LHCN-M2 (cell line): ENCODE data around the gene RGS7. TPM values are rescaled to one million over a fixed set of nuclear protein-coding genes. Genes with fewer than 3 reads are reported as not detected.

Experiments
- DNase-seq: peaks from one replicate; pipeline ENCODE4 v3.0.0-alpha.2; 2012; ENCODE audit warnings: low read depth
- total RNA-seq: library from RNA; depleted of rRNA; stranded (reverse); fragments of >200 nt; gene quantifications from 2 replicates; pipeline ENCODE4 v1.2.3, GENCODE V29; 2014

The RGS7 gene
- total RNA-seq, 1 experiment from 2014 or later = 0.11 TPM

DNA sequence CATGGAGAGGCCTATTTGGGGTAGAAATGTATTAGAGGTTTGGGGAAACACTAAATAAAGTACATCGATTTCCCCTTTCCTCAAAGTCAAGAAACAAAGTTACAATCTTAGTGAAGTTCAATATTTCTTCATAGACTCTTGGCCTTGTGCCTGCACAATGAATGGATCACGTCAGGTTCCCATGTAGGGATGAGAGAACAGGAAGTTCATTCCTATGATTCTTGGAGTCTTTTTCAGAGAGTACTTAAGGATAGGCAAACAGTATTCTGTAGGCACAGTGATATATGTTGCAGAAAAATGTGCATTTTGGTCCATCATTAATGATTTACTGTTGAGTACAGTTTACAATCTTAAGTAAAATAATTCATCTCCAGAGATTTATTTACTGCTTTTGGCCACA lies 275.5 kb downstream of the RGS7 start:
- no peak for DNase-seq

GRCh38 chr1:241079459-241079858 lies 277.5 kb downstream of the RGS7 start:
- DNase-seq = no peak

DNA sequence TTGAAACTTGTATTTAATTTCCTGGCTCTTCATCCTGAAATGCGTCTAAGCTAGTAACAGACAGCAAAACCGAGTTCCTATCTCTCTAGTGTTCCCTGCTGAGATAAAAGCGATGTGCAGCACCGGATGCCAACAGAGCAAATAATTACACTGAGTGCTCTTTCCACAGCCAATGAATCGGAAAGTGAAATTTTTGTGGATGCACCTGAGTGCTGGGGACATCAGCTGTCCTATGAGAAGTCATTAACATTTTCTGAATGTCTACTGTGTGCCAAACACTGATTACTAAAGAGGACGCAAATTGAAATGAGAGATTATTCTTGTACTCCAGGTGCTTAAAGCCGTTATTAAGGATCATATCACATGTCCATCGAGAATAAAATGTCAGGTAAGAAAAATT lies 278.0 kb downstream of the RGS7 start:
- no peak for DNase-seq

GRCh38 chr1:241077386-241078147 lies 279.4 kb downstream of the RGS7 start:
- no peak for DNase-seq

DNA sequence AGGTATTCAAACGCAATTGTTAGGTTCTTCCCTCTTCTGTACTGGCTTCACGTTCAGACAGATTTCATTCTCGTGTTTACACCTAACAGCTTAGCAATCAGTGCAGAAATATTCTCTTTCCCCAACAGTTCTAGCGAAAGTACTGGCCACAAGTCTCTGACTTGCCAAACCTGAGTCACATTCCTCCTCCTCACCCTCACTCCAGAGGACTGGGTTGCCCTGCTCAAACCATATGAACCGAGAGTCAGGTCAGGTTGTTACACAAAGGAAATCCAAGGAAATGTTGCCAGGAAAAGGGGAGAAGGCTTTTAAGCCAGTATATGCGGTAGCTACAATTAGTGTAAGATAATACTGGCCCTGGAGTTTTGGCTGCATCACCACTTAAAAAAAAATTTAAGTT lies 282.5 kb downstream of the RGS7 start:
- DNase-seq = peak; percentile 1

DNA sequence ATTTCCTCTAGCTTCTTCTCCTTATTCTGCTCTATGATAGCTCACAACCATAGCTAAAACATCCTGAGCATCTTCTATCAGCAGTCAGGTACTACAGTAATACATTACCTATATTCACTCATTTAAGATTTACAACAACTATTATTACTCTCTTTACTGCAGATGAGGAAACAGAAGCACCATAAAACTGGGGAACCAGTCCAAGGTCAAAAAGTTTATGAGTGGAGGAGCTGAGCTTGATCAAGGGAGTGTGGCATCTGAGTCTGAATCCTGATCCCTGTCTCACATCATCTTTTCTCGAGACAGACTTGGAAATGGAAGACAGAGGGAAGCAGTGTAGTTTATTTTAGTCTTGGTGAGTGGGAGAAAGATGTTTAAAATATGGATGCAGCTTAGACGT lies 288.6 kb downstream of the RGS7 start:
- no peak for DNase-seq

GRCh38 chr1:241063276-241063675 lies 293.7 kb downstream of the RGS7 start:
- no peak for DNase-seq

DNA sequence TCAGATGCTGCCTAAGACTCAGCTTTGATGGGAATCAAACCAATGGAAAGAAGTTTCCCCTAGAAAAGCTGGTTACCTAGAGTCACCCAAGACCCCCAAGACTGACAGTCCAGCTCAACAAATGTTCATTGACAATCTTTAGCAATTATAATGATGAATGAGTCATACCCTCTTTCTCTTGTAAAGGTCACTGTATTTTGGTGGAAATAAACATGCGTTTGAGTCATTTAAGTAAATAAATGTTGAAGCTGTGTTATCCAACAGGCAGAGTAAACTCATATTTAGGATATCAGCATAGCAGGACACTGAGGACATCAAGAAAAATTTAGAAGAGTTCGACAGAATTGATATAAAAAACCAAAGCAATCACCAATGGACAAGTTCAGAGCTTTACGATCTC lies 295.9 kb downstream of the RGS7 start:
- DNase-seq = no peak

- DNase-seq = no peak
Measured at GRCh38 chr1:241048622-241049021, 308.4 kb downstream of the RGS7 start.

- no peak for DNase-seq
Measured at GRCh38 chr1:241045659-241046058, 311.3 kb downstream of the RGS7 start.

- DNase-seq = no peak
Measured at GRCh38 chr1:241034203-241034936, 322.6 kb downstream of the RGS7 start.

GRCh38 chr1:241024834-241025233 lies 332.2 kb downstream of the RGS7 start:
- no peak for DNase-seq

DNA sequence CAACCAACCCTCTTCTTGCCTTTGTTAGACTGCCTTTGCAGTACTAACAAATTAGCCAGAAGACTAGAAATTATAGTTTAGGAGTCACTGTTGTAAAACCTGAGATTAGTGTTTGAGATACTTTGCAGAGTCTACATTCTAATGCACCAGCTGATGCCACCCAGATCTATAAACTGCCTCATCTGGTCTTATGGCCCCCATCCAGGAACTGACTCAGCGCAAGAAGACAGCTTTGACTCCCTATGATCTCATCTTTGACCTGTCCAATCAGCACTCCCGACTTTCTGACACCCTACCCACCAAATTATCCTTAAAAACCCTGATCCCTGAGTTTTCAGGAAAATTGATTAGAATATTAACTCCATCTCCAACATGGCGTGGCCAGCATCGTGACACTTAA lies 334.6 kb downstream of the RGS7 start:
- DNase-seq = peak; percentile 15

DNA sequence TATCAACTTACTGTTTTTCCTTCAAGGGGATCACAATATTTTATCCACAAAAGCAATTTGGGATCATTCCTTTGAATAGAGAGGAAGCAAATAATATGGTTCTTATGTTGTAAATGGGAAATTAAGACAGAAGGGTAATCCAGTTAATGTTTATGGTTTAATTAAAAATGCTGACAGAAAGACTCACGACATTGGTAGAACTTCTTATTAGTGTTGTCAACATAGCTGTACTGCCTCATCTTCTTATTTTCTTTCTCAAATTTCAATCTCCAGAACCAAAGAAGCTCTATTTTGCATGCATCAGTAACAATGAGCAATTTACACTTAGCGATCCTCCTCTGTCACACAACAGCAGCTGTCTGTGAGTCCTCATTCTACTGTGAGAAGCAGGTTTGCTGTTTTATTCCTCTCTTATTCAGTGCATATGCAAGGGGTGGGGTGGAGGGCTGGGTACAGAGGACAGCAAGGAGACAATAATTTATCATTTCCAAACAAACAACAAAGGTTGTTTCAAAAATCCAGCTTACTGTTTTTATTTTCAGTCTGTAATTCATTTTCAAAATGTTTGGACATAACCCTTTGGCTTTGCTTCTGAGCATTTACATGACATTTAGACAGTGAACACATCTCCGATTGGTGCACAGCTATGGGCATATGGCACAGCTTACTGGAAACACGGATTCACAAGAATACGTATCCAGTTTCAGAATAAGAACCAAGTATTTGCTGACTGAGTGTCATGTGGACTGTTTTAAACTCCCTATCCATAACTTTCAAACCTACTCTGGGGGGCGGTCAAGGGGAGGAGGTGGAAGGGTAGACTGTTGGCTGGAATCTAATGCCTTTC lies 335.9 kb downstream of the RGS7 start:
- DNase-seq = no peak

DNA sequence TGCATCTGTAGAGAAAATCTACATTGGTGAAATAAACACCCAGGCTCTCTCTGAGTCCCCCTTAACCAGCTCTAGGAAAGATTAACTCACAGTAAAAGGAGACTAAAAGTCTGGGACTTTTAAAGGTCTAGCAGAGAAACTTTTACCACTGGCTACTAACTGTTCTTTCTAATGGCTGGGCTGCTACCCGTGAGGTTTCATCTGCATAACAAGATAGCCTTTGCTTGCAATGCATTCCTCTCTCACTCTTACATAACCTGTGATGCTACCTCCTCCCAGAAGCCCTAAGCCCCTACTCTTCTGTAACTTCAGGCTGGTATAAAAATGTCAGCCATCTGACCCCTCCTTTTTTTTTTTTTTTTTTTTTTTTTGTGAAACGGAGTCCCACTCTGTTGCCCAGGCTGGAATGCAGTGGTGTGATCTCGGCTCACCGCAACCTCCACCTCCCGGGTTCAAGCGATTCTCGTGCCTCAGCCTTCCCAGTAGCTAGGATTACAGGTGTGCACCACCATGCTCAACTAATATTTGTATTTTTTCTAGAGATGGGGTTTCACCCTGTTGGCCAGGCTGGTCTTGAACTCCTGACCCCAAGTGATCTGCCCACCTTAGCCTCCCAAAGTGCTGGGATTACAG lies 344.2 kb downstream of the RGS7 start:
- DNase-seq = no peak

DNA sequence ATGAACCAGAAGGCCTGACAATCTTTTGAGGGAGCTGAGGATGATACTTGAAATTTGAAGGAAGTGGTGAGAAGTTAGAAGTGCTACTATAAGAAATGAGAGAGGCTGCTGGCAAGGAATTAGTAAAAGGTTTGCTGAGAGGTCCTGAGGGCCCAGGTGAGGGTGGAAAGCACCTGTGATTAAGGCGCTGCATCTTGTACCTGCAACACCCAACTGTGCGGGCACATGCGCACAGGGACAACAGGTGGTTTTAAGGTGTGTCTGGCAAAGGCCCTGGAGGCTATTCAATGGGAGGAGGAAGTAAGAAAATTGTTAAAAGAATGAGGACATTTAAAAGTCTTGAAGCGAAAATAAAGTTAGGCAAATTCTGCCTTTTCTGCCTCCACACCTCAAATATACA lies 349.3 kb downstream of the RGS7 start:
- DNase-seq = no peak

DNA sequence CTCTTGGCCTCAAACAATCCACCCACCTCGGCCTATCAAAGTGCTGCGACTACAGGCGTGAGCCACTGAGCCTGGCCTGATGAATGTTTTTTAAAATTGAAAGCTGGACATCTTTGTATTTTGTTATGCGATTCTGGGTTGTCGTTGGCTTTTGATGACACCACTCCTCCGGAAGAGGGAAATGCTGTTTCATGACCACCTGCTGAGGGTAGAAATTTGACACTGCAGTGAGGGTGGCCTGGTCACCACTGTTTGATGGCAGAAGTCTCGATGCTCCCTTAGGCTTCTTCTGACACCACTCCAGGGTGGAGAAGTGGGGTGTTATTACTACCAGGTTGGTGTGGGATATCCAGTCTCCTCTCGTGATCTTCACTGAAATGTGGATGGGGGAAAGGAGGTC lies 357.2 kb downstream of the RGS7 start:
- no peak for DNase-seq

DNA sequence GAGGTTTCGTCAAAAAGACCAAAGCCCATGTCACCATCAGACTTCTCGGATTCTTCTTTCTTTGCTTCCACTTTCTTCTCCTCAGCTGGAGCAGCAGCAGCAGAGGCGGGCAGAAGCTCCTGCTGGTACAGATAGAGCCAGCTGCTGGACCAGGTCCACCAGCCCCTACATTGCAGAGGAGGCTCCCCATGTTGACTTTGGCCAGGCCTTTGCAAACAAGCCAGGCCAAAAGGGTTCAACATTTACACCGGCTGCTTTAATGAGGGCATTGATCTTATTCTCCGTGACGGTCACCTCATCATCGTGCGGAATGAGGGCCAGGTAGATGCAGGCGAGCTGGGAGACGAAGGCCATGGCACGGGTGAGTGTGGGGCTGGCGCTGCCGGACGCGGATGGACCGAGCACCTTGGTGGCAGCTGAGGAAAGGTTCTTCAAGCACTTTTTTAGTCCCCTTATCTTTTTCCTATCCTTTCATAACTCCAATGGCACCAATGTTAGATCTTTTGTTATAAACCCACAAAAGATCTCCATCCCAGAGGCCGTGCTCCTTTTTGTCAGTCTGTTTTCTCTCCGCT lies 358.5 kb downstream of the RGS7 start:
- DNase-seq = no peak

DNA sequence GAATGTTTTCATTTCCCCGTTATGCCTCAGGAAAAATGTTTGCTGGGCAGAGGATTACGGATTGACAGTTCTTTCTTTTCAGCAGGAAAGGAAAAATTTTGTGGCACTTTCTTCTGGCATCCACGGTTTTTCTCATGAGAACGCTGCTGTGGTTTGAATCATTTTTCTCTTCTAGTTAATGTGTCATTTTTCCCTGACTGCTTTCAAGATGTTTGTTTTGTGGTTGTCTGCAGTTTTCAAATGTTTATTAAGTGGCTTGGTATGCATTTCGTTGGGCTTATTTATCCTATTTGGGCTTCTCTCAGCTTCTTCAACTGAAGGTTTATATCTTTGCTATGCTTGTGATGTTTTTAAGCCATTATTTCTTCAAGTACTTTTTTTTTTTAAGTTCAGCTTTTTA lies 359.0 kb downstream of the RGS7 start:
- DNase-seq = peak; percentile 32

- no peak for DNase-seq
Measured at GRCh38 chr1:240993004-240993403, 364.0 kb downstream of the RGS7 start.

DNA sequence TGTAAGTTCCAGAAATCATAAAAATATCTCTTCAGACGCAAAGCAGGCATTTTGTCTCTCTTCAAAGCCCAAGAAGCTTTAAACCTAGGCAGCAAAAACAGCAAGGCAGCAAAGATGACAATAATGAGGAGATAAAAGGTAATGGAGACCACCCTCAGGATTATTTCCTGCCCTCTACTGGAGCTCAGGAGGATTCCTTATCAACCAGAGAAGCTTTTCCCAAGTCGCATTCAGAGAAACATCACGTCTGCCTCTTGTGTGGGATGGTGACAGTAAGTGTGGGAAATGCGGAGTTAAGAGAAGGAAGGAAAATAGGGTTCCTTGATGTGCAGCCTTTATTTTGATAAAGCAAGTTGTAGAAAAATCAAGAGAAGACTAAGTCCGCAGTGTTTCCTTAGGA lies 365.8 kb downstream of the RGS7 start:
- no peak for DNase-seq
